ENCODE results near the gene NUDT4.
A peak's percentile ranks its signal among the peaks of the same experiment; 100 is the strongest.

Gene NUDT4

GRCh38 chr12:93377252-93378195 is at the start of gene NUDT4:
TSS of gene NUDT4 (plus strand) at chr12:93377925. CDS start at chr12:93378323, 398 bp downstream.
- no CpG with 5 or more reads among the region's 79 CpGs for WGBS (ENCODE audit: insufficient coverage, insufficient read length)
- peak; percentile 74 for DNase-seq (ENCODE audit: low read depth, low spot score)
- H3K36me3 ChIP-seq (ENCODE audit: control insufficient read depth, insufficient read depth, low read length) = no peaks in the 10 kb centered on the region; the same call in 1 of the 2 replicates
- H3K27me3 ChIP-seq (ENCODE audit: control insufficient read depth, insufficient read depth, low read length) = no peaks in the 10 kb centered on the region
- H3K27ac ChIP-seq (ENCODE audit: low read length) = no peak within 1 kb of the TSS
- no peaks in the 10 kb centered on the region for H3K9me3 ChIP-seq (ENCODE audit: control insufficient read depth, insufficient read depth, low read length)
- H3K4me3 ChIP-seq (ENCODE audit: low read length) = peak within 1 kb of the TSS; percentile 84
- peaks cover 2% of the 10 kb centered on the region; the same call in 1 of the 2 replicates for H3K4me1 ChIP-seq (ENCODE audit: control insufficient read depth, insufficient read depth, low read length)

- no peak overlapping the region for H3K4me3 ChIP-seq (ENCODE audit: low read length)
- no peaks in the 10 kb centered on the region for H3K27me3 ChIP-seq (ENCODE audit: control insufficient read depth, insufficient read depth, low read length)
- H3K9me3 ChIP-seq (ENCODE audit: control insufficient read depth, insufficient read depth, low read length) = no peaks in the 10 kb centered on the region
- DNase-seq (ENCODE audit: low read depth, low spot score) = no peak
- no peaks in the 10 kb centered on the region for H3K4me1 ChIP-seq (ENCODE audit: control insufficient read depth, insufficient read depth, low read length)
- no peaks in the 10 kb centered on the region for H3K36me3 ChIP-seq (ENCODE audit: control insufficient read depth, insufficient read depth, low read length)
- no CpG with 5 or more reads among the region's 3 CpGs for WGBS (ENCODE audit: insufficient coverage, insufficient read length)
- H3K27ac ChIP-seq (ENCODE audit: low read length) = no peak overlapping the region
Measured at GRCh38 chr12:93333054-93333453, 44.7 kb upstream of the NUDT4 start.

GRCh38 chr12:93333828-93334227 is 43.9 kb upstream of the NUDT4 start:
- WGBS (ENCODE audit: insufficient coverage, insufficient read length) = no CpG with 5 or more reads among the region's 3 CpGs
- no peak overlapping the region for H3K27ac ChIP-seq (ENCODE audit: low read length)
- DNase-seq (ENCODE audit: low read depth, low spot score) = no peak
- H3K36me3 ChIP-seq (ENCODE audit: control insufficient read depth, insufficient read depth, low read length) = no peaks in the 10 kb centered on the region
- H3K27me3 ChIP-seq (ENCODE audit: control insufficient read depth, insufficient read depth, low read length) = no peaks in the 10 kb centered on the region
- H3K4me3 ChIP-seq (ENCODE audit: low read length) = no peak overlapping the region
- H3K4me1 ChIP-seq (ENCODE audit: control insufficient read depth, insufficient read depth, low read length) = no peaks in the 10 kb centered on the region
- H3K9me3 ChIP-seq (ENCODE audit: control insufficient read depth, insufficient read depth, low read length) = no peaks in the 10 kb centered on the region

- no peak for DNase-seq (ENCODE audit: low read depth, low spot score)
Measured at GRCh38 chr12:93335603-93336162, 42.0 kb upstream of the NUDT4 start.

GRCh38 chr12:93336291-93336741 is 41.4 kb upstream of the NUDT4 start:
- DNase-seq (ENCODE audit: low read depth, low spot score) = no peak
- H3K4me3 ChIP-seq (ENCODE audit: low read length) = no peak overlapping the region
- H3K36me3 ChIP-seq (ENCODE audit: control insufficient read depth, insufficient read depth, low read length) = no peaks in the 10 kb centered on the region
- H3K4me1 ChIP-seq (ENCODE audit: control insufficient read depth, insufficient read depth, low read length) = no peaks in the 10 kb centered on the region
- H3K27ac ChIP-seq (ENCODE audit: low read length) = no peak overlapping the region
- no peaks in the 10 kb centered on the region for H3K27me3 ChIP-seq (ENCODE audit: control insufficient read depth, insufficient read depth, low read length)
- no peaks in the 10 kb centered on the region for H3K9me3 ChIP-seq (ENCODE audit: control insufficient read depth, insufficient read depth, low read length)
- no CpG with 5 or more reads among the region's 4 CpGs for WGBS (ENCODE audit: insufficient coverage, insufficient read length)

More at GRCh38 chr12:93335603-93336162, 42.0 kb upstream of the NUDT4 start:
- no peak overlapping the region for H3K4me3 ChIP-seq (ENCODE audit: low read length)
- no peaks in the 10 kb centered on the region for H3K27me3 ChIP-seq (ENCODE audit: control insufficient read depth, insufficient read depth, low read length)
- no peaks in the 10 kb centered on the region for H3K36me3 ChIP-seq (ENCODE audit: control insufficient read depth, insufficient read depth, low read length)
- H3K27ac ChIP-seq (ENCODE audit: low read length) = no peak overlapping the region
- H3K4me1 ChIP-seq (ENCODE audit: control insufficient read depth, insufficient read depth, low read length) = no peaks in the 10 kb centered on the region
- WGBS (ENCODE audit: insufficient coverage, insufficient read length) = no CpG with 5 or more reads among the region's 9 CpGs
- no peaks in the 10 kb centered on the region for H3K9me3 ChIP-seq (ENCODE audit: control insufficient read depth, insufficient read depth, low read length)

GRCh38 chr12:93338598-93338997 is 39.1 kb upstream of the NUDT4 start:
- Histone ChIP-seq H3K27ac (ENCODE audit: low read length) (no peak overlapping the region), H3K27me3 (ENCODE audit: control insufficient read depth, insufficient read depth, low read length) (no peaks in the 10 kb centered on the region), H3K4me3 (ENCODE audit: low read length) (no peak overlapping the region), H3K9me3 (ENCODE audit: control insufficient read depth, insufficient read depth, low read length) (no peaks in the 10 kb centered on the region), H3K4me1 (ENCODE audit: control insufficient read depth, insufficient read depth, low read length) (no peaks in the 10 kb centered on the region), H3K36me3 (ENCODE audit: control insufficient read depth, insufficient read depth, low read length) (no peaks in the 10 kb centered on the region)
- no CpG with 5 or more reads among the region's 7 CpGs for WGBS (ENCODE audit: insufficient coverage, insufficient read length)
- DNase-seq (ENCODE audit: low read depth, low spot score) = no peak

GRCh38 chr12:93339695-93340094 is 38.0 kb upstream of the NUDT4 start:
- no peaks in the 10 kb centered on the region for H3K36me3 ChIP-seq (ENCODE audit: control insufficient read depth, insufficient read depth, low read length)
- H3K4me3 ChIP-seq (ENCODE audit: low read length) = no peak overlapping the region
- no peak overlapping the region for H3K27ac ChIP-seq (ENCODE audit: low read length)
- H3K4me1 ChIP-seq (ENCODE audit: control insufficient read depth, insufficient read depth, low read length) = no peaks in the 10 kb centered on the region
- no peaks in the 10 kb centered on the region for H3K9me3 ChIP-seq (ENCODE audit: control insufficient read depth, insufficient read depth, low read length)
- DNase-seq (ENCODE audit: low read depth, low spot score) = no peak
- no CpG with 5 or more reads among the region's 4 CpGs for WGBS (ENCODE audit: insufficient coverage, insufficient read length)
- H3K27me3 ChIP-seq (ENCODE audit: control insufficient read depth, insufficient read depth, low read length) = no peaks in the 10 kb centered on the region

GRCh38 chr12:93341409-93342049 is 36.2 kb upstream of the NUDT4 start:
- no CpG with 5 or more reads among the region's 3 CpGs for WGBS (ENCODE audit: insufficient coverage, insufficient read length)
- Histone ChIP-seq H3K4me3 (ENCODE audit: low read length) (no peak overlapping the region), H3K27ac (ENCODE audit: low read length) (no peak overlapping the region), H3K27me3 (ENCODE audit: control insufficient read depth, insufficient read depth, low read length) (no peaks in the 10 kb centered on the region), H3K9me3 (ENCODE audit: control insufficient read depth, insufficient read depth, low read length) (no peaks in the 10 kb centered on the region), H3K4me1 (ENCODE audit: control insufficient read depth, insufficient read depth, low read length) (no peaks in the 10 kb centered on the region), H3K36me3 (ENCODE audit: control insufficient read depth, insufficient read depth, low read length) (no peaks in the 10 kb centered on the region)
- DNase-seq (ENCODE audit: low read depth, low spot score) = no peak

- Histone ChIP-seq H3K4me3 (ENCODE audit: low read length) (no peak overlapping the region), H3K27ac (ENCODE audit: low read length) (no peak overlapping the region), H3K4me1 (ENCODE audit: control insufficient read depth, insufficient read depth, low read length) (no peaks in the 10 kb centered on the region), H3K9me3 (ENCODE audit: control insufficient read depth, insufficient read depth, low read length) (no peaks in the 10 kb centered on the region), H3K36me3 (ENCODE audit: control insufficient read depth, insufficient read depth, low read length) (no peaks in the 10 kb centered on the region), H3K27me3 (ENCODE audit: control insufficient read depth, insufficient read depth, low read length) (no peaks in the 10 kb centered on the region)
- no CpG with 5 or more reads among the region's 8 CpGs for WGBS (ENCODE audit: insufficient coverage, insufficient read length)
- no peak for DNase-seq (ENCODE audit: low read depth, low spot score)
Measured at GRCh38 chr12:93347054-93347785, 30.5 kb upstream of the NUDT4 start.
